Stimulated activated CD4-positive, alpha-beta T cell treated with anti-CD3 and anti-CD28 coated beads, Interleukin-1b, Interleukin-23, amount 100 ng/mL, for 48 hours (primary cell): Measurements from ENCODE around the gene REM2.
A peak's percentile ranks its signal among the peaks of the same experiment; 100 is the strongest.
"Not testable (repeated sequence)": the region's sequence is repeated elsewhere in the genome, so short reads cannot be mapped to it uniquely, and the experiment has no call there.

Experiments
- DNase-seq: peaks from one replicate; pipeline ENCODE4 v3.0.0-alpha.2; 2020

Gene REM2

GRCh38 chr14:22848351-22849164, 34.5 kb upstream of the REM2 start:
- no peak for DNase-seq

DNA sequence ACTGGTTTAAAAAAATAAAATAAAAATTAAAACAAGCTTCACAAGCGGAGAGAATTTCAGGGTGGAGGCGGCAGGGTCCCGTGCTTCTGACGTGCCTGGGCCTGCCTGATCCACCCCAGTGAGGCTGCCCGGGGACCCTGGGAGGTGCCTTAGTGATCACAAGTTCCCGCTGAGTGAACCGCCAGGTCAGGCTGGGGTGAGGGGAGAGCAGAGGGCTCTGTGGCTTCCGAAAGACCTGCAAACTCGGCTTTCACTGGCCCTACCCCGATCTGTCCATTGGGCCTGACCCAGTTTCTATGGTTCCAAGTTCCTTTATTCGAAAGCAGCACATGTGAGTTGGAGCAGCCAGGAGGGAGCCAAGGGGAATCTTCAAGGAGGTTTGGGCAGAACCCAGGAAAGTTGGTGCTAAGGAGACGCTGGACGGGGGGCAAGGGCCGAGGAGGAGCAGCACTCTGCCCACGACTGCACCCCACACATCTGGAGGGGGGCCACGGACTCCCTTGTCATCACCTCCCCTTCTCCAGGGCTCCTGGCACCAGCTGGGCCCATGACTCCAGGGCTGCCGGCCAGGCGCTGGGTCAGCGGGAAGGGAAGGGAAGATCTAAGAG, 33.7 kb upstream of the REM2 start:
- DNase-seq = no peak

DNA sequence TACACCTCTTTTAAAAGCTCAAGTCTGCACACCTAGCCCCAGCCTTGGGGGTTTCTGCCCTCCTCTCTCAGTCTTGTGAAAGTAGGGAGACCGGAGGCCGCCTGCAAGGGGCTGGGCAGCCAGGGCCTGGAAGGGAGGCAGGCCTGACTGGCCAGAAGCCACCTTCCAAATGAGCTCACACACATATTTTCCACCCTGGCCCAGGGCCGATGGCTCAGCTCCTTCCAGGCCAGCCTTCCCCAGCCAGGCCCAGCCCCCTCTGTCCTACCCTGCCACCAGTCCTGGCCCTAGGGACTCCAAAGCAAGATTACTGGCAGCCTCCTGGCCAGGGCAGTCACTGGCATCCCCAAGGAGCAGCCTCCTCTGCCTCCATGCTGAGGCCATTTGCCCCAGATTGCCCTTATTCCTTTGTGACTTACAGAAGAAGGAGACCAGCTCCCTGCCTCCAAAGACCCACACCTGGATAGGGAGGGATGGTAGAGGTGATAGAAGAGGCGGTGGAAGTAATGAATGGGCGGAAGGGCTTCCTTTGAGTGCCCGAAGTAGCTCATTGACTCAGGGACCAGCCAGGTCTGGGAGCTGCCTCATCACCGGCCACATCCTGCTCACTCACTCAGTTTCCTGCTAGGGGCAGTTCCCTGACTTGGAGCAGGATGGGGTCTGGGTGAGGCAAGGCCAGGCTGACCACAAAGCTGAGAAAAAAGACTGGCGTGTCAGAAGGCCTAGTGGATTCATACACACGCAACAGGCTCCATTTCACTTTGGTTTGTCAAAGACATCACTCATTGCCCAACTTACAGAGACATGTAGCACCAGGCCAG, 31.9 kb upstream of the REM2 start:
- peak; percentile 54 for DNase-seq

- not testable (repeated sequence) for DNase-seq
Observed at GRCh38 chr14:22852178-22852577, 30.8 kb upstream of the REM2 start.

DNA sequence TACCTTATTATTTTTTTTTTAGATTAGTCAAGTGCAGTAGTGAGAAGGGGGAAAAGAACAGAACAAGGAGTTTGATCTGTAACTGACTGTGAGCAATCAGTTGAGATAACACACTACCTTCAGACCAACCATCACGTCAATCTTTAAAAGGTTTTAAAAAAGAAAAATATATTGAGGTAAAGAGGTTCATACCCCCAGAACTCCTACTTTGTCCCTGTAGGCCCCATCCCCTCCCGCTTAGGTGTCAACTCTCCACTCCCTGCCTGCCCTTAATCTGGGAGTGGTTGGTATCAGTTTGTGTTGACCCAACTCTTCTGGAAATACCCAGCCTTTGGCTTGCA, 30.5 kb upstream of the REM2 start:
- no peak for DNase-seq

- peak; percentile 91 for DNase-seq
Observed at GRCh38 chr14:22852940-22853767, 29.9 kb upstream of the REM2 start.

- not testable (repeated sequence) for DNase-seq
Observed at GRCh38 chr14:22854296-22854695, 28.7 kb upstream of the REM2 start.

GRCh38 chr14:22854963-22855724, 27.9 kb upstream of the REM2 start:
- no peak for DNase-seq

DNA sequence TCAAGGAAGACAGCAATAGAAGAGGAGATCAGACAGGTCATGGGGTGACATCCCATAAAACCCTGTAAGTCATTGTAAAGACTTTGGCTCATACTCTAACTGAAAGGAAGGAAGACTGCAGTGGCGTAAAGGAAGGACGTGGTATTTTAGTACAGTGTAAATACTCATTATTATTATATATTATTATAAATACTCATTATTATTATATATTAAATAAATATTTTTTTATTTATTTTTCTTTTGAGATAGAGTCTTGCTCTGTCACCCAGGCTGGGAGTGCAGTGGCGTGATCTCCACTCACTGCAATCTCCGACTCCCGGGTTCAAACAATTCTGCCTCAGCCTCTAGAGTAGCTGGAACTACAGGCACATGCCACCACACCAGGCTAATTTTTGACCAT, 26.6 kb upstream of the REM2 start:
- DNase-seq = no peak

DNA sequence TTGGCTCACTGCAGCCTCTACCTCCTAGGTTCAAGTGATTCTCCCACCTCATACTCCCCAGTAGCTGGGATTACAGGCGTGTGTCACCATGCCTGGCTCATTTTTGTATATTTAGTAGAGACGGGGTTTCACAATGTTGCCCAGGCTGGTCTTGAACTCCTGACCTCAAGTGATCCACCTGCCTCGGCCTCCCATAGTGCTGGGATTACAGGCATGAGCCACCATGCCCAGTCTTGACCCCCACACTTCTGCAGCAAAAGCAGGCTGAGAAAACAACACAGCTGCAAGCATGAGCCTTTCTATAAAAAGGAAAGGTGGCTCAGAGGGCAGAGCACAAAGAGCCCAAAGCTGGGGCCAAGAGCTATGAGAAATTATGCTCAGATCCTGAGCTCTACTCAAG, 22.6 kb upstream of the REM2 start:
- not testable (repeated sequence) for DNase-seq

DNA sequence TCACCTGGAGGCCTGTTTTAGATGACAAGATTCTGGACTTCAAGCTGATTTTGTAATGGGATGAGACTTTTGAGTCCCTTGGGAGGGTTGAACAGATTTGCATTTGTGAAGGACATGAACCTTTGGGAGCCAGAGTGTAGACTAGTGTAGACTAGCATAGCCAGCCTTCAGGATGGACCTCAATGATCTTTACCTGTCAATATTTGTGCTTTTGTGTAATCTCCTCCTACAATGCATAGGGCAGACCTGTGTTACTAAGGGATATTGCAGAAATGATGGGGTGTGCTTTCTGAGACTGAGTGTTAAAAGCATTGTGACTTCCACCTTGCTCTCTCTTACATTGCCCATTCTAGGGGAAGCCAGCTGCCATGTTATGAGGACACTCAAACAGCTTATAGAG, 21.4 kb upstream of the REM2 start:
- DNase-seq = no peak

- no peak for DNase-seq
Observed at GRCh38 chr14:22864979-22865378, 18.0 kb upstream of the REM2 start.

DNA sequence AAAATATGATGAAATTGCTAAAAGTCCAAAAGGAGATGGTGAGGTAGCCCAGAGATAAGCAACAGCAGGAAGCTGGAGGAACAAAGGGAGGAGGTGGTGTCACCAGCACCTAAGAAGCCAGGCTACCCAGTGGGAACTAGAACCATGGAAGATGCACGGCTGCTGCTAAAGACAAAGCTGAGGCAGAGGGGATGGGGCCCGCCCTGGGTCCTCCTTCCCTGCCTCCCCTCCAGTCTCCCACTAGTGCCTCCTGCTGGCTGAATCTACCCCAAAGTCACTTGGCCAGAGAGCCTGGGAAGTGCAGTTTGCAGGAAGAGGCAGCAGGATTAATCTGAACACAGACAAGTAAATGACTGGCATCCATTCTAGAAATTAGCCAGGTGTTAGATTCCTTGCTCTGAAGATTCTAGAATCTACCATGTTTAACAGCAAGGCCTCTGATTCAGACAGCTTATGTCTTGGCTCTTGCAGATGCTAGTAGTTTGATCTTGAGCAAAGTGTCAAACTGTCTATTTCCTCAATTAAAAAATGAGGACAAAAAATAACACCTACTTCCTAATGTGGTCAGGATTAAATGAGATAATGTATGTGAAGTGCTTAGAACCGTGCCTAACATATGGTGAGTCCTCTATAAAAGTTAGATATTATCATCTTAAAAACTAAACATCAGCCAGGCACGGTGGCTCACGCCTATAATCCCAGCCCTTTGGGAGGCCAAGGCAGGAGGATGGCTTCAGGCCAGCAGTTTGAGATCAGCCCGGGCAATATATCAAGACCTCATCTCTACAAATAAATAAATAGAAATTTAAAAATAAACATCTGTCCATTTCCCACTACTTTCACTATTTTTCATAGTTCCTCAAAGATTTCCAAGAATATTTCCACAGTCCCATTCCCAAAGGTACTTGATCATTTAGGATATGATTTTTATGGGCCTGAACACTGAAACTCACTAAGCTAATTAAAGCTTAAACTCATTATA, 17.3 kb upstream of the REM2 start:
- DNase-seq = peak; percentile 18

- no peak for DNase-seq
Observed at GRCh38 chr14:22866874-22867273, 16.1 kb upstream of the REM2 start.

DNA sequence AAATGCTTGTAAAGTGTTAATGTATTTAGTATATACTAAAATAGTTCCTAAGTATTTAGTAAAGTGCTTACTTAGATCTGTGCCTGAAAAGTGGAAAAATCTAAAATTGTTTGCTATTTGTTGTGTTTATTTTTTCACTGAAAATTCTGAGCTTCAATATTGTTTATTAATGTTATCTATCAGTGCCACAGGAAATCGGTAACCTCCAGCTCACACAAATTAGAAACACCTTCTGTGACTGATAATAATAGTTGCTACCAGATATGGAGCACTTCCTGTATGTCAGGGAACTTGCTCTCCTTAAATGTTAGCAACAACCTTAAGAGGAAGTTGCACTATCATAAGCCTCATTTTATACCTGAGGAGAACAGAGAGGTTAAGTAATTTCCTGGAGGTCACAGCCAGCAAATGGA, 12.2 kb upstream of the REM2 start:
- DNase-seq = no peak

- DNase-seq = peak; percentile 84
Observed at GRCh38 chr14:22871224-22872032, 11.6 kb upstream of the REM2 start, which contains the start of gene LRP10. Gene LRP10 (plus strand): TSS chr14:22871740. CDS start chr14:22872304, 564 bp downstream.

DNA sequence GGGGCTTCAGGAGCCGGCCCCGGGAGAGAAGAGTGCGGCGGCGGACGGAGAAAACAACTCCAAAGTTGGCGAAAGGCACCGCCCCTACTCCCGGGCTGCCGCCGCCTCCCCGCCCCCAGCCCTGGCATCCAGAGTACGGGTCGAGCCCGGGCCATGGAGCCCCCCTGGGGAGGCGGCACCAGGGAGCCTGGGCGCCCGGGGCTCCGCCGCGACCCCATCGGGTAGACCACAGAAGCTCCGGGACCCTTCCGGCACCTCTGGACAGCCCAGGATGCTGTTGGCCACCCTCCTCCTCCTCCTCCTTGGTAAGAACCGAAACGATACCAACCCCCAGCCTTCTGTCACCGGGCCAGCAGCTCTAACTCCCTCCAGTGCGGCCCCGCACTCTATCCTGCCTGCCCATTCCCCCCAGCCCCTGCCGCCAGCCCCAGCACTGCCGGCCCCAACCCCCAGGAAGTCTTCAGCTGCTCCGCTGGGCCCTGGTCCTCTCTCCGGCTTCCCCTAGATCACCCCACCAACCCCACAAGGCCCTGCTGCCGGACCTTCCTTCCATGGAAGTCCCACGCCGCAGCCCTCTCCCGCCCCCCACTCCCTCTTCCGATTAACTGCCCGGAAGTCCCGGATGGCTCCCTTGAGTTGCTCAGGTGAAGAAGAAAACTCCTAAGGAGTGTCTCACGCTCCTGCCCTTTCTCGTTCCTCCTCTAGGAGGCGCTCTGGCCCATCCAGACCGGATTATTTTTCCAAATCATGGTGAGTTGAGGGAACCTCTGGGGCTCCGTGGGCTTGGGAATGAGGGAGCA, 10.8 kb upstream of the REM2 start:
- DNase-seq = peak; percentile 68

DNA sequence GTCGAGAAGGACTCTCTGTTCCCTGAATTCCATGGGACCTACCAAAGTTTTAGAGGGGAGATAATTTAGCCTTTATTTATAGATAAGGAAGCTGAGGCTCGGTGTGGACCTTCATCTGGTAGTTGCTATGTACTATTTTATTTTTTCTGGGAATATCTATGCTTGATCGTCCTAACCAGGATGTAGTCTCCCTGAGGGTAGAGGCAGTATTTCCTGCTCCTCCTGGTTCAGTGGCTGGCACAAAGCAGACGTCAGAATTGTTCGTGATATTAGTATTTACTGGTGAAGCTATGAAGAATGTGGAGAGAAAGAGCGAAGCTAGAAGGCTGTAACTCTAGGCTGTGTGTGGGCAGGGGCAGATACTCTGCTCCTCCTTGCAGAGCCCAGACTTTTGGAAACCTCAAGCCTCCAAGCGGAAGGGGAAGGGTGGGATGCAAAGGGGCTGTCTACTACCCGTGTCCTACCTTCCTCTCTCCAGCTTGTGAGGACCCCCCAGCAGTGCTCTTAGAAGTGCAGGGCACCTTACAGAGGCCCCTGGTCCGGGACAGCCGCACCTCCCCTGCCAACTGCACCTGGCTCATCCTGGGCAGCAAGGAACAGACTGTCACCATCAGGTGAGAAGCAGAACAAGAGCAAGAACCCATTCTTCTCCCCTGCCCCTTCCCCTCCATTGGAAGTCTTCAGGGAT, 10.0 kb upstream of the REM2 start:
- DNase-seq = no peak
